Renal pelvis (tissue), 4 donors: ENCODE data around the gene TARS3. TPM values are rescaled to one million over a fixed set of nuclear protein-coding genes. Genes with fewer than 3 reads are reported as not detected.
A peak's percentile ranks its signal among the peaks of the same experiment; 100 is the strongest.
"Not testable (repeated sequence)": the region's sequence is repeated elsewhere in the genome, so short reads cannot be mapped to it uniquely, and the experiment has no call there.

Source experiments
- DNase-seq: peaks from one replicate; pipeline ENCODE4 v3.0.0-alpha.2; 2013
- polyA plus RNA-seq, 3 donors: library from polyadenylated mRNA; unstranded; fragments of 120-200 nt; gene quantifications; one replicate each; pipeline ENCODE4 v1.2.1, GENCODE V29; 2013; ENCODE audit not compliant: insufficient read length in 3 of 3

TARS3 gene
- polyA plus RNA-seq, 3 donors, result 19.4 to 23.1 (median 20.3) TPM

GRCh38 chr15:101626729-101627128 is 97.5 kb downstream of the TARS3 start:
- DNase-seq, result not testable (repeated sequence)

DNA sequence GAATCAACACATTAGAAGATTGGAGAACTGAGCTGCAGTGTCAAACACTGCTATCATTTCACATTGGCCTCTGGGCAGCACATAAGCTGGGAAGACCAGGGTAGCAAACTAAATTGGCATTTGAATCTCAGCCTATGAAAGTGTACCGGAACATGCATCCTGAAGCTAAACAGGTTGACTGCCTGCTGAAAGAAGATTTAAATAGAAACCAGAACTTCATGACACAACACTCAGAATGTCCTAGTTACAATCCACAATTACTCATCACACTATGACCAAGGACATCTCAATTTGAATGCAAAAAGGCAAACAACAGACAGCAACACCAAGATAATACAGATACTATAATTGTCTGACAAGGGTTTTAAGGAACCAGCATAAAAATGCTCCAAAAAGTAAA is 98.3 kb downstream of the TARS3 start:
- no peak for DNase-seq

DNA sequence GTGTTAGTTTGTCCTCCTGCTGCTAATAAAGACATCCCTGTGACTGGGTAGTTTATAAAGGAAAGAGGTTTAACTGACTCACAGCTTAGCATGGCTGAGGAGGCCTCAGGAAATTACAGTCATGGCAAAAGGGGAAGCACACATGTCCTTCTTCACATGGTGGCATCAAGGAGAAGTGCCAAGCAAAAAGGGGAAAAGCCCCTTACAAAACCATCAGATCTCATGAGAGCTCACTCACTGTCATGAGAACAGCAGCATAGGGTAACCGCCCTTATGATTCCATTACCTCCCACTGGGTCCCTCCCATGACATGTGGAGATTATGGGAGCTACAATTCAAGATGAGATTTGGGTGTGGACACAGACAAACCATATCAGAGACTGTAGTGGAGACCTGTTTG is 99.1 kb downstream of the TARS3 start:
- no peak for DNase-seq

- DNase-seq, result no peak
Measured at GRCh38 chr15:101623367-101624304, 100.6 kb downstream of the TARS3 start.

DNA sequence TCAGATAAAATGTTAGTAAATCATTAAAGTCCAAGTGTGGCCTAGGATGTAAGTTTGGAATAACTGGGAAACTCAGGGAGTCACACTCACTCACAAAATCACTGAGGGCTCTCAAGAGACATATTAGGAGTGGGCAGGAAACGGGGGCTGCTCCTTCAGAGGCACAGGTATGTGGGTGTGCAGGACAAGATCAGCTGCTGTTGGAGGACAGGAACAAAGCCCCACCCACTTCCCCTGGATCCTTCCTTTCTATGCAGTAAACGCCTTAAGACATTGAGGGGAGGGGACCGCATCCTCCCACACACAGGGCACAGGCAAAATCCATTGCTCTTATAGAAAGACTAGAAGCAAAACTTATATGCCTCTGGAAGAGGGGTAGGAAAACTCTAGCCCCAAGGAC is 102.3 kb downstream of the TARS3 start:
- DNase-seq, result no peak

- DNase-seq, result no peak
Measured at GRCh38 chr15:101620671-101621070, 103.6 kb downstream of the TARS3 start.

GRCh38 chr15:101619615-101619865 is 104.7 kb downstream of the TARS3 start:
- DNase-seq, result no peak

GRCh38 chr15:101618851-101619614 is 105.2 kb downstream of the TARS3 start:
- no peak for DNase-seq

- DNase-seq, result no peak
Measured at GRCh38 chr15:101618076-101618475, 106.2 kb downstream of the TARS3 start.

- DNase-seq, result no peak
Measured at GRCh38 chr15:101617390-101617965, 106.8 kb downstream of the TARS3 start.

DNA sequence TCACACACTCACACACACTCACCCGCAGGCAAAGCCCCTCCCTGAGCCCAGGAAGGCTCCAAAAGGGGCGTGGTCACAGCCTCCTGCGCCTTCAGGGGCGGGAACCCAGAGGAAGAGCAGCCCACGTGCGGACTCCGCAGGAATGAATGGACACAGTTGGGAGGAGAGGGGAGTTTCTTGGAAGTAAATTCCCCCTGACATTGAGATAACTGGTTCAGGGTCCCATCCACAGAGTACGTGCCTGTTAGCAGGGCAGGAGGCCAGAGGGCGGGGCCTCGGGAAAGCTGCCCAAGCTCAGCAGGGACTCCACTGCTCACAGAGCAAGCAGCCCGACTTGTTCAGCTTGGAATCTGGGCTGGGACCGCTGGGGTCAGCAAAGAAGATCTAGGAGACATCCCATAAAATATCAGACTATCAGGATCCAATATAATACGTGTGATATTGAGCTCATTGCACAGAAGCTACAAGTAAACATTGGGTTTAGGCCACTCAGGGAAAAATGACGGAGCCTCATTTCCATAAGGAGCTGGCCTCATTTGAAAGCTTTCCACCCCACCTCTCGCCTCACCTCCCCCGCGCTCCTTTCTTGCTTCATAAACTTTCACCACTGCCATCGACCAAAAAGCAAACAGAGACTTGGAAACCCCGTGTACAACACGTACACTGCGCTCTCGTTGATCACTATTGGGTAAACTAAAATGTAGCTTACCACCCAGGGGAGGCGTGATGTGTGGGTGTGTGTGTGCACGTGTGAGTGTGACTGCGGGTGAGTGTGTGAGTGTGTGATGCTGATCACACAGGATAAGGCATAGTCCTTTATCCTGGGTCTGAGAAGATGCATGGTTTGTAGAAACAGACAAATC is 108.1 kb downstream of the TARS3 start:
- peak; percentile 71 for DNase-seq

DNA sequence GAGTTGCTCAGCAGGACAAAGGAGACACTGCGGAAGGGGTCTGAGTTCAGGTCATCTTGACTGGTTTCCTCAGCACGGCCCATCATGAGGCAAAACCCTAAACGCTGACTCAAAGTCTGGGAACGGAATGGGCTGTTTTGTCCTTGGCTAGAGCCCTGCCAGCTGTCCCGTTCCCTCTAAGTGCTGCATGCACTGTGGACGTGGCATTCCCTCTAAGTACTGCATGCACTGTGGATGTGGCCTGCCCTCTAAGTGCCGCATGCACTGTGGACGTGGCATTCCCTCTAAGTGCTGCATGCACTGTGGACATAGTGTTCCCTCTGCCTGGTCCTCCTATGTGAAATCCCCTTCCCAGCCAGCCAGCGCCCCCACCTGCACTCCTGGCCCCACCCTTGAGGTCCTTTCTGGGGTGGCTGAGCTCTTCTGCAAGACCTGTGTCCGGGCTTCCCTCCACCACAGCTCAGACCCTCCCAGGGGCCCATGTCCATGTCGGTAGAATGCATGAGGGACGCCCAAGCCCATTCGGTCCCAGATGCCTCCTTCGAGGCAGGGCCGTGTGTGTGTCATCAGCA is 108.8 kb downstream of the TARS3 start:
- DNase-seq, result no peak

DNA sequence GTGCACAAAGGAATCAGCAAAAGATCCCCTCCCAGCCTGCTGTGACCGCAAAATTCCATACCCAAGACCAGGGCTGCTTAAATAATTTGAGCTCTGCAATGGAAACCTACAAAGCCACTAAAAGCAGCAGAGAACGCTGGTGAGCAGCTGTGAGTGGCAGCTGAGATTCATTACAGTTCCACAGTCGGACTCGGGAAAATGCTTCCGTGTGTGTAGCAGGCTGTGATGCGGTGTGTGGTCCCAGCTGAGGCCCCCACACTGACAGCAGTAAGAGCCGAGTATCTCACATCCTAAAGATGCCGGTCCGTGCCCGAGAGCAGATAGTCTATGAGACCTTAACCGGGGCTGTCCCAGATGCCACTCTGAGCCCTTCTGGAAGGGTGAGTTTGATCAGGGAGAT is 109.5 kb downstream of the TARS3 start:
- DNase-seq, result no peak

- DNase-seq, result no peak
Measured at GRCh38 chr15:101614001-101614585, 110.2 kb downstream of the TARS3 start.

- peak; percentile 83 for DNase-seq
Measured at GRCh38 chr15:101613130-101614000, 110.9 kb downstream of the TARS3 start.

DNA sequence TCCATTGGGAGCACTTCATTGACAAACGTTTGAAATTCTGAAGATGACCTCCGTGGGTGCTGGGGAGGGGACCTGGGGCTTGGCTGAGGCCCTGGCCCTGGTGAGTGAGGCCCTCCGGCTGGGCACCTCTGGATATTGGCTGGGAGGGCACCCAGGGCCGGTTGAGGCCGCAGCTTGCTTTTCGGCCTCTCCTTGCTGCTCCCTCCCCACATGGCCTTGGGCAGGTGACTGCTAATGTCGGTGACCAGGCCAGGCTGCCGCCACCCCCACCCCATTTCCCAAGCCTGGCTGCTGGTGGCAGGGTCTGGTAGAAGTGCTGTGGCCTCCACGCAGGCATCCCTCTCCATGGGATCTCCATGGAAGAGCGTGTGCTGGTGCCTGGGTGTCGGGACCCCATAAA is 111.6 kb downstream of the TARS3 start:
- no peak for DNase-seq

GRCh38 chr15:101611580-101612299 is 112.5 kb downstream of the TARS3 start:
- no peak for DNase-seq

DNA sequence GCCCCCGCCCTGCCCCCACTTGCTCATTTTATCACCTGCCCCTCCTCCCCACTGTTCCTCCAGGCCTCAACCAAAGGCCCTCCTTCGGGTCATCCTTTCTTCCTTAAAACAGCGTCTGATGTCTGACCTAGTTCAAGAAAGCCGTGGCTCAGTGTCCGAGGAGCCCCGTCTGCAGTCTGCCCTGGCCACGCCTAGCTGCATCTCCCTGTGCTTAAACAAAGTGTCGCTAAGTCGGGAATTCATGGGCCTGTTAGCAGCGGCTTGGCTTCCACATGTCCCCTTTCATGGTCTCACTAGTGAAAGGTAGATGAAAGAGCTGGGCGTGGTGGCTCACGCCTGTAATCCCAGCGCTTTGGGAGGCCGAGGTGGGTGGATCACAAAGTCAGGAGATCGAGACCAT is 113.3 kb downstream of the TARS3 start:
- no peak for DNase-seq

DNA sequence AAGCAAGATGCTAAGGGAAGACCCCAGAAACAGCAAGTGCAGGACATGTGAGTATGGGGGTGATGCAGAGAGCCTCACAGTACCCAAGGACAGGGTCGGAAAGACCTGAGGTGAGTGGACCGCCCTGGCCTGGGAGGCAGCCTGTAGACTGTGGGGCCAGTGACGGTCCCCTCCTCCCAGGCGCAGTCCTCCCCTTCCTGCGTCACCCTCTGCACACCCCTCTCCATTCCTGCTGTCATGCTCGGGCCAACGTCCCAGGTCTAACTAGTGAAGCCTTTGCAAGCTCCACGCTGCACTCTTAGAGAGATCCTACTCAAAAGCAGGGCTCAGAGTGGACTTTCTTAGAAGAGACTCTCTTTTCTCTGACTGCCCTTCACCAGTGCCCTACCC is 113.7 kb downstream of the TARS3 start:
- DNase-seq, result no peak
